ENCODE measurements around the gene HAUS2.
"Not testable (repeated sequence)": the region's sequence is repeated elsewhere in the genome, so short reads cannot be mapped to it uniquely, and the experiment has no call there.

Gene HAUS2

GRCh38 chr15:42576040-42576594, 27.5 kb downstream of the HAUS2 start:
- DNase-seq, result no peak

DNA sequence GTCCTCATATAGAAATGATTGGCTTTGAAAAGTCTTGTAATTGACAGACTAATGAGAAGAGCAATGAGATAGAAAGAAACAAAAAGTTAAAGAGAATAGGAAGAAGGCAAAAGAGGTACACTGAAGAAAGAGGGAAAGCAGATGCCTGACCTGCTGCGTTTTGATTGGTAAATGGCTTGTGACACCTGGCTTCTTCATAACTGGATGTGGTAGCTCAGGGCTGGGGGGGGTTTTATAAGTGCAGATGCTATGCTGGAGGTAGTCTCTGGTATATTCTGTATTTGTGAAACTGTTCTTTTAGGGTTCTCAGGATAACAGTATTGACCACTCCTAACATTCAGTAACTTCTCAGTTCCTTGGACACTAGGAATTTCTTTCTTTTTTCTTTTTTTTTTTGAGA, 28.1 kb downstream of the HAUS2 start:
- no peak for DNase-seq

- no peak for DNase-seq
Observed at GRCh38 chr15:42577514-42578031, 28.9 kb downstream of the HAUS2 start.

GRCh38 chr15:42578984-42579537, 30.4 kb downstream of the HAUS2 start:
- no peak for DNase-seq

GRCh38 chr15:42581272-42581730, 32.7 kb downstream of the HAUS2 start:
- peak; percentile 73 for DNase-seq

- DNase-seq, result no peak
Observed at GRCh38 chr15:42582569-42583375, 34.1 kb downstream of the HAUS2 start.

- no peak for DNase-seq
Observed at GRCh38 chr15:42584031-42584765, 35.6 kb downstream of the HAUS2 start.

DNA sequence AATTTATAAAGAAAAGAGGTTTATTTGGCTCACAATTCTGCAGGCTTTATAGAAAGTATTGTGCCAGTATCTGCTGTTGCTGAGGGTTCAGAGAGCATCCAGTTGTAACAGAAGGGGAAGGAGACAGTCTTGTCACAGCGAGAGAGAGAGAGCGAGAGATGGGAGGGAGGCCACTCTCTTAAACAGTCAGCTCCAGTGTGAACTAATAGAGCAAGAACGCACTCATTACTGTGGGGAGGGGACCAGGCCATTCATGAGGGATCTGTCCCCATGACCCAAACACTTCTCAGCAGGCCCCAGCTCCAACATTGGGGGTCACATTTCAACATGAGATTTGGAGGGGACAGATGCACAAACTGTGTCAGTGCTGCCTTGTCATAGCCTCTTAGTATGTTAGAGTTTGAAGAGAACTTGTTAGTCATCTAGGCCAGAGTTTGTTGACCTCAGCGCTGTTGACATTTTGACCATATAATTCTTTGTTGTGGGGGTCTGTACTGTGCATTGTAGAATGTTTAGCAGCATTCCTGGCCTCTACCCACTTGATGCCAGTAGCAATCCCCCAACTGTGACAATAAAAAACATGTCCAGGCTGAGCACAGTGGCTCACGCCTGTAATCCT, 42.1 kb downstream of the HAUS2 start:
- DNase-seq, result no peak

DNA sequence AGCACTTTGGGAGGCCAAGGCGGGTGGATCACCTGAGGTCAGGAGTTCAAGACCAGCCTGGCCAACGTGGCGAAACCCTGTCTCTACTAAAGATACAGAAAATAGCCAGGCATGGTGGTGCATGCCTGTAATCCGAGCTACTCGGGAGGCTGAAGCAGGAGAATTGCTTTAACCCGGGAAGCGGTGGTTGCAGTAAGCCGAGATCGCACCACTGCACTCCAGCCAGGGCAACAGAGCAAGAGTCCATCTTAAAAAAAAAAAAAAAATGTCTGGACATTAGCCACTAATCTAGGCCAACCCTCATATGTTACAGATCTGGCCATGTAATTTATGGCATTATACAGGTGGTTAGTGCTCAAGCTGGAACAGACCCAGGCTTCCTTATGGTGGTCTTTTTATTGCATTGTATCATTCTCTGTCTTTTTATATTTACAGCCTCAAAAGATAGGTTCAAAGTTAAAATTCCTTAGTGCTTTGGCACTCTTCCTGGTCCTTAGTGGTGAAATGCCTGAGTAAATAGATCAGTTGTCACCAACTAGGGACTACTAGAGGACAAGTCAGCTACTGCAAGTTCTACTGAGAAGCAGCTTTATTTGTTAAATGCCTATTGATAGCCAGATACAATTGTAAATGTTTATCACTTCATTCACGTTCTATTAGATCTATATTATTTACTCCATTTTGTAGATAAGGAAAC, 42.7 kb downstream of the HAUS2 start:
- DNase-seq, result peak; percentile 65

DNA sequence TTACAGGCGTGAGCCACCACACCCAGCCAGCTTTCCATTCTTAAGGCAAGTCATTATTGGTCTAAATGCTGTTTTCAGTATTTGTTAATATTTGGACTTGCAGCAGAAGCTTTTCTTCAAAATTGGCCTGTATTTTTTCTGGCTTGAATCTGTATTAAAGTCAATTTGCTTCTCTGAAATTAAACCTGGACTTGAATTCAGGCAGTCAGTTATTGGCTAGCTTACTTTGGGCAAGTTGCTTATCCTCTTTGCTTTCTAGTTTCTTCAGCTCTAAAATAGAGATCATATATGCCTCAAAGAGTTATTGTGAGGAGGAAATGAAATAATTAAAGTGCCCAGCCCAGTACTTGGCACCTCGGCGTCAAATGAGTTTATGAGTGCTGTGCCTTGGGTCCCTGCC, 44.1 kb downstream of the HAUS2 start:
- no peak for DNase-seq

DNA sequence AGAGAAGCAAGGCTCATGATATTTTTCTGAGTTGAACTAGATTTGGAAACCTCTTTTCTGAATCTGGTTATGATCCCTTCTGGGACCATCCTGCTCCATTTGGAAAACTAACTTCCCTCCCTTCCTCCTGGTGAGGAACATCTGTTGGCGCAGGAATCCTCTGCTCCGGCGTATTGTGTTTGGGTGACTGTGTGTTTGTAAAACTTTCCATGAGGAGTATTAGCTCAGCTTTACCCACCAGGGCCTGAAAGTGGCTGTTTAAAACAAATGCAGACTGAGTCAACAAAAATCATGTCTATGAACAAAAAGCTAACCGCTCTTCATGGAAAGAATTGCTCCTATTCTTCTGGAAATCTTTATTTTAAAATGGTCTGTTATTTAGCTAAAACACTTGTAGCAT, 44.5 kb downstream of the HAUS2 start:
- DNase-seq, result no peak

DNA sequence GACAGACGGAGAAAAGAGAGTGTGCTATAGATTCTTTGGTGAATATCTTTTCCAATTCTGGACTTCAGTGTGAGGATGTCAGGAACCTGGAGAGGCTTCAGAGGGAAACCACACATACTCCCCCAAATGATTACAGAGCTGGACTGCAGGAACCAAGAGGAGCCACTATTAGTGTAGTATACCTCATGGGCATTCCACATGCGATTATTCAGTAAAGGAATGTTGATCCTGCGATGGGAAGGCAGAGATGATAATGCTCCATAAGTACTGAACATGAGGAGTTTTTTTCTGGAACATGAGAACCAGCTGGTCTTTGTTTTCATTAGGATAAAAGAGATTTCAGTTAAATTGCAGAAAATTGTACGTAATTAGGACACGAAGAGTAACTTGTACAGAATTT, 45.5 kb downstream of the HAUS2 start:
- no peak for DNase-seq

DNA sequence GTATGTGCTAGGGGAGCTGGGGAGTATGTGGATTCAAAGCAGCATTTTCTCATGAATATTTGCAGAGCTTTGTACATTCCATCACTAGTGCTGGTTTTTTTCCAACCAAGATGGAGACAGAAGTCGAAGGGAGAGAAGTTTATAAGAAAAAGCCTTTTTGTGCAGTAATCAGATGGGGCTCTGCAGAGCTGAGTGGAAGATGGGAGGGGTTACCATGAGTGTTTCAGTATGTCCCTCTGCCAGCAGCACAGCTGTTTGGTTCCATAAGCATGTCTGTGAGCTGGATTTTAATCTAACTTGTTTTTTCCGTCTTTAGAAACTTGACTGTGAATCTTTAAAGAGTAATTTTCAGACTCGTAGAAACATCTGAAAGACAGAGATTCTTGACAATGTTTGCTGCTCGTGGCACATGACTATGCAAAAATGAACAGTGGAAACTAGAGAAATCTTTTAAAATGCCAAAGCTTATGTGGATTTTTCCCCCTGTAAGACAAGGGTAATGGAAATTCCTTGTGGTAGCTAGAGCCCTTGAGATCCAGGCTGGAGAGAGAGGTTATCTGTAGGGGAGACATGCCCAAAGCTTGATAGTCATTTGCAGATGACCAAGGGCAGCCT, 47.1 kb downstream of the HAUS2 start:
- DNase-seq, result no peak

DNA sequence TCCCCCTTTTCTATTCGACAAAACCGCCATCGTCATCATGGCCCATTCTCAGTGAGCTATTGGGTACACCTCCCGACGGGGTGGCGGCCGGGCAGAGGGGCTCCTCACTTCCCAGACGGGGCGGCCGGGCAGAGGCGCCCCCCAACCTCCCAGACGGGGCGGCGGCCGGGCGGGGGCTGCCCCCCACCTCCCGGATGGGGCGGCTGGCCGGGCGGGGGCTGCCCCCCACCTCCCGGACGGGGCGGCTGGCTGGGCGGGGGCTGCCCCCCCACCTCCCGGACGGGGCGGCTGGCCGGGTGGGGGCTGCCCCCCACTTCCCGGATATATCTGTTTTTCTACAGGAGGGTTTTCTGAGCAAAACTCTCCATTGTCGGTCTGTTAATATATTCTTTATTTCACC, 52.7 kb downstream of the HAUS2 start:
- DNase-seq, result not testable (repeated sequence)

GRCh38 chr15:42602501-42602900, 53.9 kb downstream of the HAUS2 start:
- no peak for DNase-seq

DNA sequence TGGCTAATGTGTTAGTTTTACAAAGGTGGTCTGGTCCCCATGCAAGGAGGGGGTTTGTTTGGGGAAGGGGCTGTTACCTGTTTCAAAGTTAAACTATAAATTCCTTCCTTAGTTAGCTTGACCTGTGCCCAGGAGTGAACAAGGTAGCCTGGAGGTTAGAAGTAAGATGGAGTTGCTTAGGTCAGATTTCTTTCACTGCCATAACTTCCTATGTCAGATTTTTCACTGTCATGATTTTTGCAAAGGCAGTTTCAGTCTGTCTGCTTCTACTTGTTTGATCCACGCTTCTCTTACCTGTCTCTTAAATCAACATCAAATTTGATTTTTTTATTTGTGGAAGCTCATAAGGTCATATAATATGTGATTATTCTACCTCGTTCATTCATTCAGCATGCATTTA, 55.3 kb downstream of the HAUS2 start:
- no peak for DNase-seq

DNA sequence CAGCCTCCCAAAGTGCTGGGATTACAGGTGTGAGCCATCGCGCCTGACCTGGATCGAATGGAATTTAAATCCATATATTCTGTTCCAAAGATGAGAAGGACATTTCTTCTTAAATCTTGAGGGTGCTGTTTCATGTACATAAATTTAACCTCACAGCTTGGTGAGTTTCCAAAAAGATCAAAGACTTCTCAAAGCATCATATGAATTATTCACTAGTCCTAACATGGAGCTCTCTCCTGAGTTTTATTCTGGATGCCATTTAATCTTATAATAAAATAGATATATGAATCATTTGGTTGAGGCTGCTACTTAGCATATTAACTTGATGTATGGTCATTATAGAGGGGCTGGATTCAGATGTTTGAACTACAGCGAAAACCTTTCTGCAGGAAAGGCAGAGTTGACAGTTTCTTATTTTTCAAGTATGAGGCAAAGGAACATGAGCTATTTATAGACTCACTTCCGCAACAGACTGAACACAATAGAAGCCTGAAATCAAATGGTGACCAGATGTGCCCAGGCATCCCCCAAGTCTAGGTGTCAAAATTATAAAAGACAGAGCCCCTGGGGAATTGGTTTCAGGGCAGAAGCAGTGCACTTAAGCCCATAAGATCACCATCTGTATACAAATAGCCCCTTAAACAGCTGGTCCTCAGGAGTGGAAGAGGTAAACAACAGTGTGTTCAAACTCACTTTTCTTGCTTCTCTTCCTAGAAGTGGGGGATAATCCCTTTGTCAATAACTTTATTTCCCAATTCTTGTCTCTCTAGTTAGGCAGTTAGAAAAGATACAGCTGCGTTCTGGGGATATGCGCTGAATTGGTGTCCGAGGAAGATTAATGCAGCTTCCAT, 56.5 kb downstream of the HAUS2 start:
- DNase-seq, result no peak

- no peak for DNase-seq
Observed at GRCh38 chr15:42605796-42606195, 57.2 kb downstream of the HAUS2 start.

DNA sequence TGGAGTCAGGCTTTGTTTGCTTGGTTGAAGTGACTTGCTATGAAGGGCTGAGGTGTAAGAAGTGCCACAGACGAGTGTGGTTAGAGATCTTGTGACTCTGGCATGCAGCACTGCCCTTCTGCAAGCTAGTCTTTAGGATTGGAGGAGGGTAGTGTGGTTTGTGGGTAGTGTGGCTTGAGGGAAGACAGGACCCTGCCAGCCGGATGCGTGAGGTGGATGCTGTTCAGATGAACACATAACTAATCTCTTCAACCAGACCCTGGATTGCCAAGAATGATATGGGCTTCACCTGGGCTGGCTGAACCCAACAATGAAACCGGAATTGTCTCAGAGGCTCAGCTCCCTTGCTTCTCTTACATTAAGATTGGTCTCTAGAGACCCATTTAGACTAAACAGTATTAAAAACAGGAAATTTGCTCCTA, 59.5 kb downstream of the HAUS2 start:
- no peak for DNase-seq

DNA sequence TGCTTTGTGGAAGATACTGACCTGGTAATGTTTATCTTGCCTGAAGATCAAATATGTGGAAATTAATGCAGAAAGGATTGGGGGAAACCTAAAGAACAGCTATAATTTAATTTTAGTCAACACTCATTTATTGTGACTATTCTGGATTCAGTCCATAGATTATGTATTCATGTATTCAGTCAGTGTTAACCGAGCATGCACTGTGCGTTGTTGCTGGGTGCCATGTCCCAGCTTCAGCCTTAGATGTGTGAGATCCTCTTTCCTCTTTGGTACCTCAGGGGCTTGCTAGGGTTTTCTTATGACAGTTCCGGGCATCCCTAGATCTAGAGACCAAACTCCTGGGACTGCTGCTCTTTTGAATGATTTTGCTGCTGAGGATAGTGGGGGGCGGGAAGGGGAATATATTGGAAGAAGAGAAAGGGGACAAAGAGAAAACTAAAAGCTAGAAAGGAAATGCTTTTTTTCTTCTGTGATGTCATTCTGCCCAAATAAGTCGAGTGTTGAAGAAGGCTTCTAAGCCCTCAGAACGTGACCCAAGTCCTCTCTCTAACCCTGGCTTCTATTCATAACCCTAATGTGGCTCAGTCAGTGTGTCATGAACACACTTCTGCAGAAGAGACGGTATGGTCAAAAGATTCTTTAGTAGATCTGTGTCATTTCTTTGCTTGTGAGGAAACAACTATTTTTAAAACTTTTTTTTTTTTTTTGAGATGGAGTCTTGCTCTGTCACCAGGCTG, 60.3 kb downstream of the HAUS2 start:
- no peak for DNase-seq
